BE2C (cell line): ENCODE results near the gene TMEM191C.
"Not testable (repeated sequence)": the region's sequence is repeated elsewhere in the genome, so short reads cannot be mapped to it uniquely, and the experiment has no call there.

ENCODE experiments used
- DNase-seq: peaks from one replicate; pipeline ENCODE4 v3.0.0-alpha.2; 2020
- H3K27me3 ChIP-seq: fragments of 250-450 bp; sonication (Bioruptor Pico); 2 replicates; pipeline ENCODE4 v1.5.1; 2020; ENCODE audit warnings: mild to moderate bottlenecking
- H3K36me3 ChIP-seq: fragments of 250-450 bp; sonication (Bioruptor Pico); 2 replicates; pipeline ENCODE4 v1.5.1; 2020; ENCODE audit warnings: mild to moderate bottlenecking
- H3K4me1 ChIP-seq: fragments of 250-450 bp; sonication (Bioruptor Pico); 2 replicates; pipeline ENCODE4 v1.5.1; 2020
- H3K4me3 ChIP-seq: 2 replicates; pipeline ENCODE4 v1.5.1; 2011; ENCODE audit warnings: low read depth, low read length
- H3K9me3 ChIP-seq: fragments of 250-450 bp; sonication (Bioruptor Pico); 2 replicates; pipeline ENCODE4 v1.5.1; 2020
- CTCF ChIP-seq: IDR thresholded peaks from 2 replicates; pipeline ENCODE4 v1.5.1; 2012; ENCODE audit warnings: mild to moderate bottlenecking, low read depth, low read length

The TMEM191C gene

GRCh38 chr22:21450858-21451353, 16.3 kb upstream of the TMEM191C start:
- no peak for TF ChIP-seq CTCF
- Histone ChIP-seq H3K4me1 (no peaks in the 10 kb centered on the region), H3K36me3 (peaks cover 16% of the 10 kb centered on the region), H3K27me3 (no peaks in the 10 kb centered on the region), H3K9me3 (no peaks in the 10 kb centered on the region), H3K4me3 (no peak overlapping the region)
- peak; percentile 11 for DNase-seq

DNA sequence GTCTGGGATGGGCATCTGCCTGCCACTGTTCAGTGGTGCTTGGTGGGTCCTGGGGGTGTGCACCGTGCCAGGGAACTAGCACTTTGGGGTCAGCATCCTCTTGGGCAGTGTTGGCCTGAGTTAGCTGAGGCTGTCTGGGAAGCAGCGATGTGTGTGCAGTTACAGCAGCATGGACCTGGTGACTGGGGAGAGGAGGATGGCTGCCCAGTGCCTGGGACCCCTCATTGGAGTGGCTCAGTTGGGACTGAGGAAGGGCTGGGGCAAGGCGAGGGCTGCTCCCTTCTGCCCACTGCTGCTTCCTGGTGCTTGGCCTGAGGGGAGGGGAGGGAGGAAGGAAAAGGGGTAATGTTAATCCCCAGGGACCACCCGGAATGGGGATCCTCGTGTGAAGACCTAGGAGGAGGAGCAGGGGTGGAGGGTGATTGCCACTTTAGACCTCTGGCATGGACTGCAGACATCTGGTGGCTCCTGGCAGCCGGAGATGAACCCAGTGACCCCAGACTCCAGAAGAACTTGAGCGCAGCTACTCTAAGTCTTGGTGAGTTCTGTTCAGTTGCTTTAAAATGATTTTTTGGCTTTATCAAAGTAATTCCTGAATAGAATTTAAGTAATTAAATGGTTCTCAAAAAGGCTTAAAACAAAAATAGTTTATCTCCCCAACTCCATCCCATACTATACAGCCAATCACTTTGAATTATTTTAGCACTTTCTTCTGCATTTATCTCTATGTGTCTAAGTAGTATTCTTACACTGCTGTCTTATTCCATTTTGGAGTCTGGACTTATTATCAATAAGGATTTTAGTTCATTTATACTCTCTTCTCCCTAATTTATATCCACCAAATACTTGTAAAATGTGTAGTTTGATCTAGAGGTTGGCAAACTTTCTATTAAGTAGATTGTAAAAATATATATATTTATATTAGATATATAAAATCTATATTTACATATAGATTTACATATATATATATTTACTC, 15.4 kb upstream of the TMEM191C start:
- H3K9me3 ChIP-seq: no peaks in the 10 kb centered on the region
- DNase-seq: no peak
- no peak overlapping the region for H3K4me3 ChIP-seq
- TF ChIP-seq CTCF: no peak
- peaks cover 7% of the 10 kb centered on the region for H3K36me3 ChIP-seq
- no peaks in the 10 kb centered on the region for H3K4me1 ChIP-seq
- H3K27me3 ChIP-seq: no peaks in the 10 kb centered on the region

DNA sequence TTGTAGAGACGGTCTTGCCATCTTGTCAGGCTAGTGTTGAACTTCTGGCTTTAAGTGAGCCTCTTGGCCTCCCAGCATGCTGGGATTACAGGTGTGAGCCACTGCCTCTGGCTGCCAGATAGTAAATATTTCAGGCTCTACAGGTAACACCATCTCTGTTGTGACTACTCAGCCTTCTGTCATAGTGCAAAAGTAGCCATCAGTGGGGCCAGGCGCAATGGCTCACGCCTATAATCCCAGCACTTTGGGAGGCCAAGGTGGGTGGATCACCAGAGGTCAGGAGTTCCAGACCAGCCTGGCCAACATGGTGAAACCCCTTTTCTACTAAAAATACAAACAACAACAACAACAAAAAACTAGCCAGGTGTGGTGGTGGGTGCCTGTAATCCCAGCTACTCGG, 14.5 kb upstream of the TMEM191C start:
- H3K9me3 ChIP-seq, H3K4me1 ChIP-seq, H3K27me3 ChIP-seq, DNase-seq, H3K36me3 ChIP-seq, H3K4me3 ChIP-seq: not testable (repeated sequence)

DNA sequence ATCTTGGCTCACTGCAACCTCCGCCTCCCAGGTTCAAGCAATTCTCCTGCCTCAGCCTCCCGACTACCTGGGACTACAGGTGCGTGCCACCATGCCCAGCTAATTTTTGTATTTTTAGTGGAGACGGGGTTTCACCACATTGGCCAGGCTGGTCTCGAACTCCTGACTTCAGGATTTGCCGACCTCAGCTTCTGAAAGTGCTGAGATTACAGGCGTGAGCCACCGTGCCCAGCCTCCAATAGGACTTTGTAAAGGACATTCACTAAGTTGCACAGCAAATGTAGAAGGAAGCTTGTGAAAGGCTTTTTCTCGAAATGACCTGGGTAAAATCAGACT, 12.2 kb upstream of the TMEM191C start:
- H3K27me3 ChIP-seq, DNase-seq, H3K4me3 ChIP-seq, H3K4me1 ChIP-seq, H3K9me3 ChIP-seq, H3K36me3 ChIP-seq: not testable (repeated sequence)

DNA sequence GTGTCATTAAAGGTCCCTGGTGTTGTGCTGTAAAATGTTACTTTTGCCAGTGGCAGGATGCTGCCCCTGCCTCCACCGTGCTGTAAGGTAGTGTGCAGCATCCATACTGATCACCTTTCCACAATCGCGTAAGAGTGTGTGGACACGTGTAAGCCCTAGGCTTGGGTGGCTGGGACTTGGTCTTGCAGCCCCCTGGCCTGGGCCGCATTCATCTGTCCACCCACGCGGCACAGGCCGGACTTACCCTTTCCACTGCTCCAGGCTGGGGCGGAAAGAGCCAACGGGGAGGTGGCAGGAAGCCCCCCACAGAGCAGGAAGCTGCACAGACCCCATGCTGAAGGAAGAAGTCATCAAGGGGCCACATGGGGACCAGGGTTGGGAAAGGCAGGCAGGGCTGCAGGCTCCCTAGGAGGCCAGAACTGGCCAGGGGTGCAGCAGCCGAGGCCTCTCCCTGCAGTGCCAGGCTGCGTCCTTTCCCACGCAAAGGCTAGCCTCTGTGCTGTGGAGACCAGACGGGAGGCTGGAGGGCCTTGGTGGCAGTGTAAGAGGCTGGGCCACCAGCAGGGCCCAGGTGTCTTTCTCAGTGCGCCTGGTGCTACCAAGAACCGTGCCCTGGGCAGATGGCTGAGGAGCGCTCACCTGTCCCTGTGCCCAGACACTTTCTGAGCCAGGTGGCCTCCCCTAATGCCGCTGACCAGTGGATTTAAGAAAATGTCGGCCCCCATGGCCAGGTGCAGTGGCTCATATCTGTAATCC, 11.7 kb upstream of the TMEM191C start:
- no peaks in the 10 kb centered on the region for H3K27me3 ChIP-seq
- DNase-seq: no peak
- no peaks in the 10 kb centered on the region for H3K36me3 ChIP-seq
- no peaks in the 10 kb centered on the region for H3K4me1 ChIP-seq
- no peak overlapping the region for H3K4me3 ChIP-seq
- TF ChIP-seq CTCF: no peak
- no peaks in the 10 kb centered on the region for H3K9me3 ChIP-seq

GRCh38 chr22:21457023-21457787, 10.0 kb upstream of the TMEM191C start:
- Histone ChIP-seq H3K36me3 (no peaks in the 10 kb centered on the region), H3K4me3 (no peak overlapping the region), H3K4me1 (no peaks in the 10 kb centered on the region), H3K27me3 (no peaks in the 10 kb centered on the region), H3K9me3 (no peaks in the 10 kb centered on the region)
- TF ChIP-seq CTCF: no peak
- peak; percentile 9 for DNase-seq

- not testable (repeated sequence) for H3K4me1 ChIP-seq, H3K4me3 ChIP-seq, H3K9me3 ChIP-seq, H3K27me3 ChIP-seq, DNase-seq, H3K36me3 ChIP-seq
These were observed 4.5 kb upstream of the TMEM191C start for GRCh38 chr22:21462672-21463071.

- peak; percentile 93 for DNase-seq
- not testable (repeated sequence) for H3K27me3 ChIP-seq, H3K4me1 ChIP-seq, H3K9me3 ChIP-seq, H3K36me3 ChIP-seq
- H3K4me3 ChIP-seq: peak overlapping the region; percentile 31; the same call in 1 of the 2 replicates
These were observed 1.3 kb downstream of the TMEM191C start for GRCh38 chr22:21468194-21469096.

- not testable (repeated sequence) for H3K27me3 ChIP-seq, H3K9me3 ChIP-seq, DNase-seq, H3K36me3 ChIP-seq, H3K4me3 ChIP-seq, H3K4me1 ChIP-seq
These were observed 2.2 kb downstream of the TMEM191C start for GRCh38 chr22:21469097-21469994.
